Measurements from ENCODE around the gene CCNYL1. TPM values are rescaled to one million over a fixed set of nuclear protein-coding genes. Genes with fewer than 3 reads are reported as not detected.

CCNYL1 gene
- polyA plus RNA-seq, 1 donor from 2014 or later, result 14.7 TPM

DNA sequence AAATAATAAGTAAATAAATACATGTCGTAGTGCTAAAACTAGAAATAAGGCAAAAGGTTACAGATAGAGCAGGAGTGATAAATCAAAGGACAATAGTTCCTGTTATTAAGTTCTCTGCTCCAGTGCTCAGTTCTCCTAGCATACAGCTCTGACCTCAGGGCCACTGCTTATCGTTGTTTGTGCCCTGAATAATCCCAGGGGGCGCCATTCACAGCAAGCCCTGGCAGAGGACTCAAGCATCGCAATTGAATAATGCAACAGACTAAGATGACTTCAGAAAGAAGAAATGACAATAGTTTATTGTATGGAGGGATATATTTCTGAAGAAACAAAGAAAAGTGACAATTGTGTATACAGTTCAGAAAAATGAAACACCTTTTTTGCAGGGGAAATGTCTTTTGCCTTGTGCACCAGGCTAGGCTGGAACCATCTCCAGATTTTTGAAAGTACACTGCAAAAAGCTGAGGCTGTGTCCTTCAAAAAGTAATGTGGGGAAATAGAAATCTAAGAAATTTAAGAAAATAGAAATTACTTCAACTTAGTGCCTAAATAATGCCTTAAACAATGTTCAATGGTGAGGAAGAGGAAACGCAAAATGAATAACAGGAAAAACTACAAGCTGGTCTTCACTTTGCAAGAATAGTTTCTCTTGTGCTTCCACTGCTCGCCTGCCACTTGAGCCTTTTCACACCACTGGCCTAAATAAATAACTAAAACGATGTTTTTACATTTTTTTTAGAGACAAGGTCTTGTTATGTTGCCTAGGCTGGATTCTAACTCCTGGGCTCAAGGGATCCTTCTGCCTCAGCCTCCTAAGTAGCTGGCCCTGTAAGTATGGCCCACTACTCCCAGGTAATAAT is 19.0 kb upstream of the CCNYL1 start:
- Histone ChIP-seq H3K36me3 (ENCODE audit: insufficient read depth, low read length) (no peaks in the 10 kb centered on the region), H3K4me2 (ENCODE audit: low read length) (no peak overlapping the region), H3K27me3 (ENCODE audit: insufficient read depth, low read depth, low read length) (no peaks in the 10 kb centered on the region), H3K9me2 (ENCODE audit: insufficient read depth, low read length) (no peaks in the 10 kb centered on the region), H3K9ac (ENCODE audit: low read length) (no peak overlapping the region), H2AFZ (ENCODE audit: low read depth, low read length) (no peak overlapping the region), H3K27ac (ENCODE audit: low read length) (no peak overlapping the region), H3K79me2 (replicated peaks; ENCODE audit: insufficient read depth, low read length) (no peaks in the 10 kb centered on the region), H3F3A (ENCODE audit: insufficient read depth, low read length, poor library complexity, severe bottlenecking) (no peaks in the 10 kb centered on the region), H4K20me1 (ENCODE audit: insufficient read depth) (no peaks in the 10 kb centered on the region), H3K4me3 (ENCODE audit: low read length) (no peak overlapping the region), H3K9me3 (ENCODE audit: low read length) (no peaks in the 10 kb centered on the region)
- TF ChIP-seq POLR2AphosphoS5 (IDR thresholded peaks at IDR 0.05) (no peak), MXI1 (conservative IDR thresholded peaks at IDR 0.05; ENCODE audit: poor library complexity, severe bottlenecking) (no peak), TAF1 (IDR thresholded peaks at IDR 0.05; ENCODE audit: low read depth) (no peak), EP300 (conservative IDR thresholded peaks at IDR 0.05; ENCODE audit: poor library complexity, severe bottlenecking) (no peak), EZH2 (IDR thresholded peaks at IDR 0.05; ENCODE audit: borderline replicate concordance, insufficient read depth, low read length, poor library complexity, severe bottlenecking) (no peak), SMC3 (conservative IDR thresholded peaks at IDR 0.05; ENCODE audit: poor library complexity) (no peak)
- TF ChIP-seq, protein P1, sequence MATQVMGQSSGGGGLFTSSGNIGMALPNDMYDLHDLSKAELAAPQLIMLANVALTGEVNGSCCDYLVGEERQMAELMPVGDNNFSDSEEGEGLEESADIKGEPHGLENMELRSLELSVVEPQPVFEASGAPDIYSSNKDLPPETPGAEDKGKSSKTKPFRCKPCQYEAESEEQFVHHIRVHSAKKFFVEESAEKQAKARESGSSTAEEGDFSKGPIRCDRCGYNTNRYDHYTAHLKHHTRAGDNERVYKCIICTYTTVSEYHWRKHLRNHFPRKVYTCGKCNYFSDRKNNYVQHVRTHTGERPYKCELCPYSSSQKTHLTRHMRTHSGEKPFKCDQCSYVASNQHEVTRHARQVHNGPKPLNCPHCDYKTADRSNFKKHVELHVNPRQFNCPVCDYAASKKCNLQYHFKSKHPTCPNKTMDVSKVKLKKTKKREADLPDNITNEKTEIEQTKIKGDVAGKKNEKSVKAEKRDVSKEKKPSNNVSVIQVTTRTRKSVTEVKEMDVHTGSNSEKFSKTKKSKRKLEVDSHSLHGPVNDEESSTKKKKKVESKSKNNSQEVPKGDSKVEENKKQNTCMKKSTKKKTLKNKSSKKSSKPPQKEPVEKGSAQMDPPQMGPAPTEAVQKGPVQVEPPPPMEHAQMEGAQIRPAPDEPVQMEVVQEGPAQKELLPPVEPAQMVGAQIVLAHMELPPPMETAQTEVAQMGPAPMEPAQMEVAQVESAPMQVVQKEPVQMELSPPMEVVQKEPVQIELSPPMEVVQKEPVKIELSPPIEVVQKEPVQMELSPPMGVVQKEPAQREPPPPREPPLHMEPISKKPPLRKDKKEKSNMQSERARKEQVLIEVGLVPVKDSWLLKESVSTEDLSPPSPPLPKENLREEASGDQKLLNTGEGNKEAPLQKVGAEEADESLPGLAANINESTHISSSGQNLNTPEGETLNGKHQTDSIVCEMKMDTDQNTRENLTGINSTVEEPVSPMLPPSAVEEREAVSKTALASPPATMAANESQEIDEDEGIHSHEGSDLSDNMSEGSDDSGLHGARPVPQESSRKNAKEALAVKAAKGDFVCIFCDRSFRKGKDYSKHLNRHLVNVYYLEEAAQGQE (IDR thresholded peaks at IDR 0.05; ENCODE audit: borderline replicate concordance), result no peak

DNA sequence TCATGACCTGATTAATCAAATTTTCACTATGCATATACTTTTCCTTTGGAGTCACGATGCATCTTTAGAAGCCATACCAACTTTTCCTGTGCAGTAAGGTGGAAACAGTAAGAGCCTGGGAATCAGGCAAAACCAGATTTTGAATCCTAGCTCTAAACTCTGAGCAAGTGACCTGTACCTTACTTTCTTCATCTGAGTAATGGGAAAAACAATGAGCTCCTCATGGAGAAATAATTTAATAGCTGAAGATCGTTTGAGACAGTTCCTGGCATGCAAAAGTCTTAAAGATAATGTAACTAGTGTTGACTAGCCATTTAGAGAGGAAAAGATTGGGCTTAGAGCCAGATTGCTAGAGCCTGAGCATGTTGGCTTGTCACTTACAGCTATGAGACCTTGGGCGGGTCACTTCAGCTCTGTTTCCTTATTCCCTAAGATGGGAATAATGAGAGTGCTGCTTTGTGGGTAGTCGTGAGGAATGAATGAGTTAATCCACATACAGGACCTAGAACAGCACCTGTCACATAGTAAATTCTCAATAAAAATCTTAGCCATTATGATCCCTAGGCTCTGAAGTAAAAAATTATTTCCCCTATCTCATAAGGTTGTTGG is 17.7 kb upstream of the CCNYL1 start:
- TF ChIP-seq EZH2 (IDR thresholded peaks at IDR 0.05; ENCODE audit: borderline replicate concordance, insufficient read depth, low read length, poor library complexity, severe bottlenecking) (no peak), SMC3 (conservative IDR thresholded peaks at IDR 0.05; ENCODE audit: poor library complexity) (no peak)
- Histone ChIP-seq H4K20me1 (ENCODE audit: insufficient read depth) (no peaks in the 10 kb centered on the region), H2AFZ (ENCODE audit: low read depth, low read length) (no peak overlapping the region), H3K27me3 (ENCODE audit: insufficient read depth, low read depth, low read length) (no peaks in the 10 kb centered on the region), H3K4me3 (ENCODE audit: low read length) (no peak overlapping the region), H3F3A (ENCODE audit: insufficient read depth, low read length, poor library complexity, severe bottlenecking) (no peaks in the 10 kb centered on the region), H3K9me3 (ENCODE audit: low read length) (no peaks in the 10 kb centered on the region), H3K9me2 (ENCODE audit: insufficient read depth, low read length) (no peaks in the 10 kb centered on the region), H3K36me3 (ENCODE audit: insufficient read depth, low read length) (no peaks in the 10 kb centered on the region), H3K9ac (ENCODE audit: low read length) (no peak overlapping the region), H3K27ac (ENCODE audit: low read length) (no peak overlapping the region), H3K4me2 (ENCODE audit: low read length) (no peak overlapping the region), H3K79me2 (replicated peaks; ENCODE audit: insufficient read depth, low read length) (no peaks in the 10 kb centered on the region)

DNA sequence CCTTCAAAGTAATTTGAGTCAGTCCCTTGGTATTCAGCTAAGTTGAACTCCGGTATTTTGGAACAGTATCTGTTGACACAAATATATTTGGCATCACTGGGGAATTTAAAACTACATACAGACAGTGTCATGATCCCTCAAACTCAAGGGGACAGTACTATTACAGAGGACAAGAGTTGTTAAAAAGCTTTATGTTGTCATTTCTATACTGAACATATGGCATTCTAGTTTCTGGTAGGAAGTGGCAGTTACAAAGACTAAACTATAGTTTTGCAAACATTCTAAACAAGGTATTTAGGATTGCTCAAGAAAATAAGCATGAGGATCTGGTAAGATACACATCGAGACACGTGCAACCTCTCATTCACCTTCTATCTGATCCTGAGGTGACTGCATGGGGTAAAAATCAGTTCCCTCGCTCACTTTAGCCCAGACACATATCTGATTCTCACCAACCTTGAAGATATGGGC is 16.6 kb upstream of the CCNYL1 start:
- Histone ChIP-seq H2AFZ (ENCODE audit: low read depth, low read length) (no peak overlapping the region), H3K27me3 (ENCODE audit: insufficient read depth, low read depth, low read length) (no peaks in the 10 kb centered on the region), H3F3A (ENCODE audit: insufficient read depth, low read length, poor library complexity, severe bottlenecking) (no peaks in the 10 kb centered on the region), H3K4me3 (ENCODE audit: low read length) (no peak overlapping the region), H4K20me1 (ENCODE audit: insufficient read depth) (no peaks in the 10 kb centered on the region), H3K9me2 (ENCODE audit: insufficient read depth, low read length) (no peaks in the 10 kb centered on the region), H3K9ac (ENCODE audit: low read length) (no peak overlapping the region), H3K36me3 (ENCODE audit: insufficient read depth, low read length) (no peaks in the 10 kb centered on the region), H3K79me2 (replicated peaks; ENCODE audit: insufficient read depth, low read length) (no peaks in the 10 kb centered on the region), H3K27ac (ENCODE audit: low read length) (no peak overlapping the region), H3K4me2 (ENCODE audit: low read length) (no peak overlapping the region), H3K9me3 (ENCODE audit: low read length) (no peaks in the 10 kb centered on the region)
- TF ChIP-seq RAD21 (conservative IDR thresholded peaks at IDR 0.05), result no peak
- TF ChIP-seq, protein P2, sequence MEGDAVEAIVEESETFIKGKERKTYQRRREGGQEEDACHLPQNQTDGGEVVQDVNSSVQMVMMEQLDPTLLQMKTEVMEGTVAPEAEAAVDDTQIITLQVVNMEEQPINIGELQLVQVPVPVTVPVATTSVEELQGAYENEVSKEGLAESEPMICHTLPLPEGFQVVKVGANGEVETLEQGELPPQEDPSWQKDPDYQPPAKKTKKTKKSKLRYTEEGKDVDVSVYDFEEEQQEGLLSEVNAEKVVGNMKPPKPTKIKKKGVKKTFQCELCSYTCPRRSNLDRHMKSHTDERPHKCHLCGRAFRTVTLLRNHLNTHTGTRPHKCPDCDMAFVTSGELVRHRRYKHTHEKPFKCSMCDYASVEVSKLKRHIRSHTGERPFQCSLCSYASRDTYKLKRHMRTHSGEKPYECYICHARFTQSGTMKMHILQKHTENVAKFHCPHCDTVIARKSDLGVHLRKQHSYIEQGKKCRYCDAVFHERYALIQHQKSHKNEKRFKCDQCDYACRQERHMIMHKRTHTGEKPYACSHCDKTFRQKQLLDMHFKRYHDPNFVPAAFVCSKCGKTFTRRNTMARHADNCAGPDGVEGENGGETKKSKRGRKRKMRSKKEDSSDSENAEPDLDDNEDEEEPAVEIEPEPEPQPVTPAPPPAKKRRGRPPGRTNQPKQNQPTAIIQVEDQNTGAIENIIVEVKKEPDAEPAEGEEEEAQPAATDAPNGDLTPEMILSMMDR (IDR thresholded peaks at IDR 0.05; ENCODE audit: poor library complexity, severe bottlenecking), result no peak
- TF ChIP-seq TAF1 (IDR thresholded peaks at IDR 0.05; ENCODE audit: low read depth), result no peak
- TF ChIP-seq, protein P1 (IDR thresholded peaks at IDR 0.05; ENCODE audit: borderline replicate concordance), result no peak
- no peak for TF ChIP-seq POLR2AphosphoS5 (IDR thresholded peaks at IDR 0.05)
- TF ChIP-seq EP300 (conservative IDR thresholded peaks at IDR 0.05; ENCODE audit: poor library complexity, severe bottlenecking), result no peak
- TF ChIP-seq SMC3 (conservative IDR thresholded peaks at IDR 0.05; ENCODE audit: poor library complexity), result no peak
- TF ChIP-seq EZH2 (IDR thresholded peaks at IDR 0.05; ENCODE audit: borderline replicate concordance, insufficient read depth, low read length, poor library complexity, severe bottlenecking), result no peak
- TF ChIP-seq MXI1 (conservative IDR thresholded peaks at IDR 0.05; ENCODE audit: poor library complexity, severe bottlenecking), result no peak

Data from neural cell (in vitro differentiated cells).